Activated CD4-positive, alpha-beta T cell treated with anti-CD3 and anti-CD28 coated beads, Interleukin-2, amount 50 U/mL, for 16 hours (primary cell): Measurements from ENCODE around the gene IL1R2.

Source experiments
- DNase-seq: peaks from one replicate; pipeline ENCODE4 v3.0.0-alpha.2; 2020

The IL1R2 gene

GRCh38 chr2:101975171-101975870, 16.4 kb upstream of the IL1R2 start:
- DNase-seq, result no peak

GRCh38 chr2:101976891-101977290, 14.9 kb upstream of the IL1R2 start:
- DNase-seq, result no peak

DNA sequence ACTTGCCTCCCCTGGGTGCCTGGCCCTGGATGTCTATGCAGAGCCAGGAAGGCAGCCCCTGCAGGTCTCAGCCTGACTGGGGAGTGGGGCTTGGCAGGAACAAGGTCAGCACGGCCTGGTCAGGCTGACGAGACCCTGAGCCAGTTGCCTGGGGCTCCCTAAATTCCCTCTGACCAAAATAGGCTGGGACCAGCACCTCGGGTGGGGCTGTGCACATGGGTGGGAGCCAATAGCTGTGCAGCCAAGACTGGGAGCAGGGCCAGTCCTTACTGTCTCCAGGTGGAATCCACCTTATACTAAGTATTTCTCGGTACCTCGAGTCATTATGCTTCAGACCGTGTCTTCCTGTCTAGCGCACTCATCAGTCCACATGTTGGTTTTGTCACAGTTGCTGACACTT, 11.4 kb upstream of the IL1R2 start:
- no peak for DNase-seq

- no peak for DNase-seq
Measured at GRCh38 chr2:101981066-101981465, 10.7 kb upstream of the IL1R2 start.

DNA sequence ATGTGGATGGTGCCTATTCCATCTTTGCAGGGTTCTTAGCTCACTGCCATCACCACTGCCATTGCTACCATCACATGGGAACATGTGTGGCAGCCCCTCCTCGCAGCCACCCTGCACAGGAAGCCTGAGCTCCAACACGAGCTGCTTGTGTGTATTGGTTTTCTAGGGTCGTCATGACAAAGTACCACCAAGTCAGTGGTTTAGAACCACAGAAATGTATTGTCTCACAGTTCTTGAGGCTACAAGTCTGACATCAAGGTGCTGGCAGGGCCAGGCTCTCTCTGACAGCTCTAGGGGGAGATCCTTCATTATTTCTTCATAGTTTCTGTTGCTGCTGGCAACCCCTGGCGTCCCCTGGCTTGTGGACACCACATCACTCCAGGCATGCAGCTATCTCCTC, 10.3 kb upstream of the IL1R2 start:
- no peak for DNase-seq

GRCh38 chr2:101982495-101983029, 9.2 kb upstream of the IL1R2 start:
- no peak for DNase-seq

DNA sequence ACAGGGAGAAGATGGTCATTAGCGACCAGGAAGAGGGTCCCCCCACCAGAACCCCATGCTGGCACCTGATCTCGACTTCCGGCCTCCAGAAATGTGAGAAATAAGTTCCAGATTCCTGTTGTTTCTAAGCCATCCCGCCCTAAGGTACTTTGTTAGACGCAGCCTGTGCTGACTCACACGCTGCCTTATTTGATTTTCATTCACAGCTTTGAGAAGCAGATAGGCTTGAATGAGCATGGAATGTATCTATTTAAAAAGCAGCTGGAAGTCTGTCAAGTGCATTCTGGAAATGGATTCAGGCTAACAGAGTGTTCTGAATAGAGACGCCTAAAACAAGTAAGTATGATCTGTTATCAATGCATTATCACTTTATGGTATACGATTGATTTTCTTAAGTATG, 8.3 kb upstream of the IL1R2 start:
- DNase-seq, result no peak

GRCh38 chr2:101983928-101984327, 7.8 kb upstream of the IL1R2 start:
- DNase-seq, result no peak

DNA sequence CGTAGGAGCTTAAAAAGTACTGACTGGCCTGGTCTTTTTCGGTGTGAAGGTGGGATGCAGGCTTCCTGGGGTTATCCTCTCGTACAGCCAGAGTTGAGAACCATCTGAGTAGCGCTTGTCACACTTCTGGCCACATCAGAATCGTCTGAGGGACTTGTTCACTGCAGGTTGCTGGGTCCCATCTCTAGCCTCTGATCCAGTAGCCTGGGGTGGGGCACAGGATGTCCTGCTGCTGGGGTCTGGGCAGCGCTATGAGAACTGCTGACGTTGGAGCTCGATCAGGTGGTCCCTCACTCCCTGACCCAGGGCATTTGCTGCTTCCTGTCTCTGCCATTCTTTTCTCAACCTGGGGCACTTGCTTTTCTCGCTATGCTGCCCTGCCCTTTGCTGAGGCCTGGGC, 7.1 kb upstream of the IL1R2 start:
- DNase-seq, result no peak

DNA sequence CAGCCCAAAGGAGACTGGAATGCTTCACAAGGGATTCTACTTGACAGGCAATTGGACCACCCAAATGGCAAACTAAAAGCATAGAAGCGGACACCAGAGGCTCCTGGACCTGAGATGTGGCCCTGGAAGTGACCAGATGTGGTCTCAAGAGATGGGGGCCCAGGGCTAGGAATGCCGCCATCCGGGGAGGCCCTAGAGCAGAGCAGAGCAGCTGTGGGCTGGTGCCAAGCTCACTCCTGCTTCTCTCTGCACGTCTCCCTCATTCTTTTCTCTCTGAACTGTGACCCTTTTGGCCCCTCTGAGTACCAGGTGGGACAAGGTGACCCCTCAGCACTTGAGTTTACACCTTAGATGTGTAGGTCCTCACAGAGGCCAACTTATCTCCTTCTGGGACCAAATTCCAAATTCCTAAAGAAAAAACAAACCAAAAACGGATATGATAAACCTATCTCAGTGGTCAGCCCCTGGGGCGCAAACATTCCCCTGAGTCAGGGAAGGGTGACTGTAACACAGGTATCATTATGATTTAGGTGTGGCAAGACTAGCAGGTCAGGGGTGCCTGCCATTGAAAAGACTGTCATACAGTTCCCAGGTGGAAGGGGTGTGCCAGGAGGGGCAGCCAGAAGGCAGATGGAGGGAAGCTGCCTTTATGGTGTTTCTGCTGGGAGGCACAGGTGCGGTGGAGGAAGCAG, 6.5 kb upstream of the IL1R2 start:
- no peak for DNase-seq

DNA sequence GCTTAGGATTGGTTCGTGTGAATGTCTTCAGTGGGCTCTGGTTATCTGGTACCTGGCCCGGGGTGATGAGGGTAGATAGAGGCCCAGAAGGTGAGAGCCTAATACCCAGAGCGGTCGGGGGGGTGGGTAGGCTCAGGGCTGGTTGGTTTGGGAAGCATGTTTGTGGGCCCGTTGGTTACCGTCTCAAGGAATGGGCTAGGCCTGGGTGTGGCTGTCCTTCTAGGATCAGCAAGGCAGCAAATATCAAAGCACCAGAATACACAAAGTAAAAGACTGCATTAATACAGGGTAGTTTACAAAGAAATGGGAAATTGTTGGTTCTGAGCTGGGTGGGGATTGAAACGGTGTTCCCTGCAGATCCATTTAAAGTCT, 6.0 kb upstream of the IL1R2 start:
- no peak for DNase-seq

GRCh38 chr2:101986376-101986775, 5.4 kb upstream of the IL1R2 start:
- no peak for DNase-seq

- no peak for DNase-seq
Measured at GRCh38 chr2:101986804-101987740, 4.7 kb upstream of the IL1R2 start.

DNA sequence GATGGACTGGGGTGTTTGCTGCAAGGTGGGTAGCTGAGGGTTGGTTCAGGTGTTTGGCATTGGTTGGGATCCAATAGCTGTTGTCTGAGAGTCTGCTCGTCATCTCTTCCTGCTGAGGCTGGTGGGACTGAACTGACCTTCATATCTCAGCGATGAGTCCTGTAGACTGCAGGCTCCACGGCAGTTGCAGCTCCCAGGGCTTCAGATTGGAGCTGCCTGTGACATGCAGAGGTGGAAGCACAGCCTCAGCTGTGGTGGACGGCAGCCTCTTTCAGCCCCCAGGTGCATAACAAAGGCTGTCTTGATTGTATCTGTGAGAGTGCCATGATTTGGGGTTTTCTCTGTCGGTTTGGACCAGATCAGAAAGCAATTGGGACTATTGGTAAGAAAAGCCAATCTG, 3.9 kb upstream of the IL1R2 start:
- no peak for DNase-seq

DNA sequence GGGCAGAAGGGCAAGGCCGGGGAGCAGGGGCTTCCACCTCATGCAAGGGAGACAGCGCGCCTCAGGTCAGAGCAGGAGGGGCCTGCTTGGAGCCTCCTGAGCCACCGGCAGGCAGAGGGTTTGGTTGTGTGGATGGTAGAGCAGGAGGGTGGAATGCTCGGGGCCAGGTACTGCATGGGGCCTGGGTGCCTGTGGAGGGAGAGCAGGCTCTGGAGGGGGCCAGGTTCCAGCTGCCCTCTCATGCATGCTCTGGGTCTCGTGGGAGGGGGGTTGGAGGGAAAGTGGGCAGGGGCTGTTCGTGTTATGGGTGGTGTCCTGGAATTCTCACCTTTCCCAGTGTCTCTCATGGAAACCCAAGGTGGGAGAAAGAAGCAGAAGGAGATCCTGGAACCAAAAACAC, 3.2 kb upstream of the IL1R2 start:
- DNase-seq, result no peak

DNA sequence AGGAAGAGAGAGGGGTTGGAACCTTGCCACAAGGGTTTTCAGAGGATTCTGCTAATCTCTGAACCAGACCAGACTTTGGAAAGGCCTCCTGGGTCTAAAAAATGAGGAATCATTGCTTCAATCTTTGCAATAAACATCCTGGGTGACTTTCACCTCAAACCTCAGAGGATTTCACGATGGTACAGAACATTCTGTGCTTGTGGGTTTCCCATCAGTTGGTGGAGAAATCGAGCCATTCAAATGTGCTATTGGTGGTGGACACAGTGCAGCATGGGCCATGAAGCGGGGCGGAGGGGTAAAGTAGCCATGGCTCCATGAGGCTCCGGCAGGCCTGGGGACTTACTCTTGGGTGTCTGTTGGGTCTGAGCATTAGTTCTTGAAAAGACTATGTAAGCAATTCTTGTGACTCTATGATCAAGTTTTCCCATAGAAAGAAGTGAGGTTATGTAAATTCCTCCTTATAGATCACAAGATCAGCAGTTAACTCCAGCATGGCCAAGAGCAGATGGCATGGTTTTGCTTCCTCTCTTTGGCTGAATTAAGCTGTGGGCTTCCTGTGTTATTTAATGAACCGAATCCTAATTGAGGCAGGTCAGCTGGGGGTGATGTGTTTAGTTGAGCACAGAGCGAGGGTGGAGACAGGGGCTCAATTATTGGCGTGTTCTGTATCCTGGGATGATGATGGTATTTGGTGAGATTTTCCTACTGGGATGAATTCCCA, 1.9 kb upstream of the IL1R2 start:
- DNase-seq, result no peak

- no peak for DNase-seq
Measured at GRCh38 chr2:101993772-101994171, 2.0 kb downstream of the IL1R2 start.

DNA sequence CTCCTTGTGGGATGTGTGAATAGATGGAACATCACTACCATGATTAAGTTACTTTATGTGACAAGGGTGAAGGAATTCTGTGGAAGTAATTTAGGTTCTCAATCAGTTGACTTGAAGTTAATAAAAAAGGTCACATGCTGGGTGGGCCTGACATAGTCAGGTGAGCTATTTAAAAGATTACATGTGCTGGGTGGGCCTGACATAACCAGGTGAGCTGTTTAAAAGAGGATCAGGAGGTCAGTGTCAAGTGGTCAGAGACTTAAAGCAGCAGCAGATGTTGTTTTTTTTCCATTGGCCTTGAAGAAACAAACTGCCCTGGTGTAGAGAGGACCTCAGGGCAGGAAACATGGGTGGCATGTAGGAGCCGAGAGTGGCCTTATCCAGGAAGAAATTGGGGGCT, 3.3 kb downstream of the IL1R2 start:
- DNase-seq, result no peak

- no peak for DNase-seq
Measured at GRCh38 chr2:101995804-101996203, 4.0 kb downstream of the IL1R2 start.

- no peak for DNase-seq
Measured at GRCh38 chr2:101998556-101998895, 6.8 kb downstream of the IL1R2 start.

GRCh38 chr2:101998896-101999789, 7.4 kb downstream of the IL1R2 start:
- DNase-seq, result peak; percentile 80

- DNase-seq, result no peak
Measured at GRCh38 chr2:102000012-102000411, 8.3 kb downstream of the IL1R2 start.
